H9 (cell line): ENCODE data around the gene ZNF652. TPM values are rescaled to one million over a fixed set of nuclear protein-coding genes. Genes with fewer than 3 reads are reported as not detected.

Source experiments
- DNase-seq: peaks from one replicate; pipeline ENCODE4 v3.0.0-alpha.2; 2017
- H2AFZ ChIP-seq: one replicate; pipeline ENCODE4 v1.6.1; 2013; ENCODE audit warnings: mild to moderate bottlenecking, low read length, control low read depth, moderate library complexity
- H2AK5ac ChIP-seq: 2 replicates; pipeline ENCODE4 v1.6.1; 2013; ENCODE audit warnings: low read length, control low read depth, mixed read lengths; ENCODE audit not compliant: insufficient read length
- H2BK120ac ChIP-seq: one replicate; pipeline ENCODE4 v1.6.1; 2013; ENCODE audit warnings: low read depth, mild to moderate bottlenecking, low read length, control low read depth, inconsistent platforms; ENCODE audit not compliant: poor library complexity, severe bottlenecking
- H2BK12ac ChIP-seq: 2 replicates; pipeline ENCODE4 v1.6.1; 2013; ENCODE audit warnings: low read length, control low read depth, mixed read lengths, low read depth; ENCODE audit not compliant: insufficient read length
- H2BK15ac ChIP-seq: 2 replicates; pipeline ENCODE4 v1.6.1; 2013; ENCODE audit warnings: low read depth, low read length, control low read depth
- H2BK20ac ChIP-seq: one replicate; pipeline ENCODE4 v1.6.1; 2013; ENCODE audit warnings: low read depth, mild to moderate bottlenecking, low read length, control low read depth, inconsistent platforms; ENCODE audit not compliant: poor library complexity, severe bottlenecking
- H2BK5ac ChIP-seq: 2 replicates; pipeline ENCODE4 v1.6.1; 2013; ENCODE audit warnings: low read length, control low read depth, mixed read lengths; ENCODE audit not compliant: insufficient read length
- H3K14ac ChIP-seq: 2 replicates; pipeline ENCODE4 v1.6.1; 2013; ENCODE audit warnings: low read length, control low read depth; ENCODE audit not compliant: insufficient read depth
- H3K18ac ChIP-seq: 2 replicates; pipeline ENCODE4 v1.6.1; 2013; ENCODE audit warnings: low read depth, mild to moderate bottlenecking, mixed read lengths, low read length, control low read depth; ENCODE audit not compliant: insufficient read length
- H3K23ac ChIP-seq: 2 replicates; pipeline ENCODE4 v1.6.1; 2013; ENCODE audit warnings: low read length, control low read depth, mixed read lengths, low read depth; ENCODE audit not compliant: insufficient read length
- H3K23me2 ChIP-seq: 2 replicates; pipeline ENCODE4 v1.6.1; 2013; ENCODE audit warnings: low read depth, mild to moderate bottlenecking, mixed read lengths, low read length, control low read depth; ENCODE audit not compliant: insufficient read length, poor library complexity, severe bottlenecking
- H3K27ac ChIP-seq: 2 replicates; pipeline ENCODE4 v1.5.1; 2013; ENCODE audit warnings: low read length, control low read depth, mixed read lengths, low read depth; ENCODE audit not compliant: insufficient read length
- H3K27me3 ChIP-seq: 2 replicates; pipeline ENCODE4 v1.6.1; 2013; ENCODE audit warnings: low read length, control low read depth, inconsistent platforms; ENCODE audit not compliant: insufficient read depth
- H3K4ac ChIP-seq: 2 replicates; pipeline ENCODE4 v1.6.1; 2013; ENCODE audit warnings: low read depth, mild to moderate bottlenecking, control low read depth, inconsistent platforms, low read length, moderate library complexity
- H3K4me1 ChIP-seq: 2 replicates; pipeline ENCODE4 v1.6.1; 2013; ENCODE audit warnings: low read length, control low read depth, inconsistent platforms; ENCODE audit not compliant: insufficient read depth
- H3K4me2 ChIP-seq: 2 replicates; pipeline ENCODE4 v1.6.1; 2013; ENCODE audit warnings: low read length, control low read depth, mixed read lengths; ENCODE audit not compliant: insufficient read length, insufficient read depth
- H3K56ac ChIP-seq: 2 replicates; pipeline ENCODE4 v1.6.1; 2013; ENCODE audit warnings: low read depth, mild to moderate bottlenecking, mixed read lengths, low read length, control low read depth; ENCODE audit not compliant: insufficient read length
- H3K79me1 ChIP-seq: 2 replicates; pipeline ENCODE4 v1.6.1; 2013; ENCODE audit warnings: low read depth, mild to moderate bottlenecking, moderate library complexity, low read length, control low read depth, inconsistent platforms; ENCODE audit not compliant: insufficient read depth, poor library complexity, severe bottlenecking
- H3K79me2 ChIP-seq: 2 replicates; pipeline ENCODE4 v1.6.1; 2013; ENCODE audit warnings: low read length, control low read depth, inconsistent platforms; ENCODE audit not compliant: insufficient read depth
- H3K9ac ChIP-seq: 2 replicates; pipeline ENCODE4 v1.6.1; 2013; ENCODE audit warnings: low read length, control low read depth, mixed read lengths; ENCODE audit not compliant: insufficient read length; ENCODE audit errors: extremely low read depth
- H3K9me3 ChIP-seq: one replicate; pipeline ENCODE4 v1.6.1; 2013; ENCODE audit warnings: low read depth, low read length, inconsistent platforms; ENCODE audit not compliant: control insufficient read depth
- H3T11ph ChIP-seq: one replicate; pipeline ENCODE4 v1.6.1; 2013; ENCODE audit warnings: mild to moderate bottlenecking, low read length, control low read depth, inconsistent platforms
- H4K20me1 ChIP-seq: one replicate; pipeline ENCODE4 v1.6.1; 2013; ENCODE audit not compliant: control insufficient read depth, insufficient read length, insufficient read depth
- H4K5ac ChIP-seq: 2 replicates; pipeline ENCODE4 v1.6.1; 2013; ENCODE audit warnings: low read depth, mild to moderate bottlenecking, mixed read lengths, low read length, control low read depth; ENCODE audit not compliant: insufficient read length
- H4K8ac ChIP-seq: replicated peaks from 2 replicates; pipeline ENCODE4 v1.6.1; 2013; ENCODE audit warnings: low read length, control low read depth, mixed read lengths, low read depth; ENCODE audit not compliant: insufficient read length
- H4K91ac ChIP-seq: 2 replicates; pipeline ENCODE4 v1.6.1; 2013; ENCODE audit warnings: low read depth, mild to moderate bottlenecking, moderate library complexity, mixed read lengths, low read length, control low read depth; ENCODE audit not compliant: insufficient read length
- H3K27ac Mint-ChIP-seq, 3 experiments: 2 replicates in 2 of 3; 3 replicates in 1 of 3; pipeline ENCODE4 v1.8.0; 2020 to 2021; ENCODE audit warnings: mixed read lengths in 3 of 3, mild to moderate bottlenecking in 1 of 3, moderate library complexity in 1 of 3
- H3K27me3 Mint-ChIP-seq: 2 replicates; pipeline ENCODE4 v1.8.0; 2021; ENCODE audit warnings: low read depth, mild to moderate bottlenecking, moderate library complexity, mixed read lengths
- H3K36me3 Mint-ChIP-seq, 3 experiments: 2 replicates in 2 of 3; 3 replicates in 1 of 3; pipeline ENCODE4 v1.8.0; 2020 to 2021; ENCODE audit warnings: low read depth in 3 of 3, mixed read lengths in 3 of 3; ENCODE audit not compliant: insufficient read depth in 1 of 3
- H3K4me1 Mint-ChIP-seq, 2 experiments: 2 replicates each; pipeline ENCODE4 v1.8.0; 2020; ENCODE audit warnings: mixed read lengths in 2 of 2
- H3K4me3 Mint-ChIP-seq, 2 experiments: 2 replicates in 1 of 2; 3 replicates in 1 of 2; pipeline ENCODE4 v1.8.0; 2020 to 2021; ENCODE audit warnings: mild to moderate bottlenecking in 2 of 2, mixed read lengths in 2 of 2, moderate library complexity in 1 of 2
- H3K9me3 Mint-ChIP-seq, 2 experiments: 2 replicates in 1 of 2; 3 replicates in 1 of 2; pipeline ENCODE4 v1.8.0; 2020; ENCODE audit warnings: mild to moderate bottlenecking in 2 of 2, mixed read lengths in 2 of 2, moderate library complexity in 1 of 2
- WGBS: extraction: QIAGEN DNeasy Blood & Tissue Kit; methylation state at CpG from one replicate; pipeline ENCODE4 v1.1.7; 2013; ENCODE audit warnings: missing lambda C conversion rate, low lambda C conversion rate, mixed read lengths; ENCODE audit not compliant: insufficient read length; ENCODE audit errors: extremely low coverage; 5-methylcytosine and 5-hydroxymethylcytosine counted together
- total RNA-seq: library from RNA; stranded (reverse); gene quantifications from 2 replicates; pipeline ENCODE4 v1.2.1, GENCODE V29; 2021
- TF ChIP-seq, protein P1 (sequence below): fragments of 200-600 bp; sonication (generic); conservative IDR thresholded peaks from 3 replicates; pipeline ENCODE4 v1.8.0; 2021; ENCODE audit warnings: antibody characterized with exemption, mild to moderate bottlenecking

Gene ZNF652
- total RNA-seq, 1 experiment from 2014 or later = 33.6 TPM

DNA sequence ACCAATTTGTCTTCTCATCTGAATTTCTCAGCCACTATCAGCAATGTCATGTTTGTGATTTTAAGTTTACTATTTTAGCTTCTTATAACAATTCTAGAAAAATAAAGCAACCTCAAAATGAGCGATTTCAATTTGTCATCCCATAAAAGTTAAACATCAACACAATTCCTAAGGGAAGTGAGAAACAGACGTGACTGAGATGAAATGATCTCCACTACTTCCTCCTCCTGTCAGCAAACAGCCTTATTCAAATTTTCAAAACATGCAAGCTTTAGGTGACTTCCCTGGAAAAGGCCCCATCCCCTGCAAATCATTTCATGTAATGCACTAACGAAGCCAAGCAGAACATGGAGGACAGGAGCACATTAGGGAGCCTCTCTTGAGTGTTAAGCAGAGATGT is 64.9 kb downstream of the ZNF652 start:
- Histone ChIP-seq H3K27ac (no peak overlapping the region), H3K18ac (no peak overlapping the region), H3T11ph (no peak overlapping the region), H3K27me3 (no peaks in the 10 kb centered on the region), H2BK12ac (no peak overlapping the region), H3K56ac (no peak overlapping the region), H2AK5ac (no peak overlapping the region), H3K79me1 (no peaks in the 10 kb centered on the region), H4K91ac (no peak overlapping the region), H3K4me2 (no peak overlapping the region), H4K5ac (no peak overlapping the region), H2BK5ac (no peak overlapping the region), H4K8ac (no peak overlapping the region), H3K23me2 (no peaks in the 10 kb centered on the region), H2BK20ac (no peak overlapping the region), H3K4me1 (no peaks in the 10 kb centered on the region), H3K14ac (no peak overlapping the region), H3K9me3 (no peaks in the 10 kb centered on the region), H4K20me1 (no peaks in the 10 kb centered on the region), H3K23ac (no peak overlapping the region), H3K9ac (no peak overlapping the region), H2BK120ac (no peak overlapping the region), H3K4ac (no peak overlapping the region), H2BK15ac (no peak overlapping the region), H2AFZ (no peak overlapping the region), H3K79me2 (no peaks in the 10 kb centered on the region)
- Mint-ChIP-seq H3K9me3 (no peaks in the 10 kb centered on the region), H3K27me3 (no peaks in the 10 kb centered on the region), H3K36me3 (peaks cover 9 to 22% (median 16%) of the 10 kb centered on the region in 3 experiments; a peak in 6 of 7 replicates), H3K27ac (no peak overlapping the region), H3K4me1 (no peaks in the 10 kb centered on the region), H3K4me3 (no peak overlapping the region)
- TF ChIP-seq, protein P1, sequence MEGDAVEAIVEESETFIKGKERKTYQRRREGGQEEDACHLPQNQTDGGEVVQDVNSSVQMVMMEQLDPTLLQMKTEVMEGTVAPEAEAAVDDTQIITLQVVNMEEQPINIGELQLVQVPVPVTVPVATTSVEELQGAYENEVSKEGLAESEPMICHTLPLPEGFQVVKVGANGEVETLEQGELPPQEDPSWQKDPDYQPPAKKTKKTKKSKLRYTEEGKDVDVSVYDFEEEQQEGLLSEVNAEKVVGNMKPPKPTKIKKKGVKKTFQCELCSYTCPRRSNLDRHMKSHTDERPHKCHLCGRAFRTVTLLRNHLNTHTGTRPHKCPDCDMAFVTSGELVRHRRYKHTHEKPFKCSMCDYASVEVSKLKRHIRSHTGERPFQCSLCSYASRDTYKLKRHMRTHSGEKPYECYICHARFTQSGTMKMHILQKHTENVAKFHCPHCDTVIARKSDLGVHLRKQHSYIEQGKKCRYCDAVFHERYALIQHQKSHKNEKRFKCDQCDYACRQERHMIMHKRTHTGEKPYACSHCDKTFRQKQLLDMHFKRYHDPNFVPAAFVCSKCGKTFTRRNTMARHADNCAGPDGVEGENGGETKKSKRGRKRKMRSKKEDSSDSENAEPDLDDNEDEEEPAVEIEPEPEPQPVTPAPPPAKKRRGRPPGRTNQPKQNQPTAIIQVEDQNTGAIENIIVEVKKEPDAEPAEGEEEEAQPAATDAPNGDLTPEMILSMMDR = no peak
- WGBS = no CpG with 5 or more reads among the region's 3 CpGs
- DNase-seq = no peak
